ENCODE measurements around the gene ARMH1.

ARMH1 gene

GRCh38 chr1:44674113-44675000 lies at the start of gene ARMH1, which contains the start of gene TMEM53:
Gene ARMH1 (plus strand): TSS chr1:44674714. CDS start chr1:44689698, 14,984 bp downstream.
Gene TMEM53 (minus strand): TSS chr1:44674481. CDS start chr1:44674391, 90 bp downstream.
- no peaks in the 10 kb centered on the region for H3F3A ChIP-seq (ENCODE audit: low read depth)
- H3K9me2 ChIP-seq (replicated peaks; ENCODE audit: low read depth, low read length): no peaks in the 10 kb centered on the region
- no peaks in the 10 kb centered on the region for H3K79me2 ChIP-seq (ENCODE audit: insufficient read depth, low read length)
- H3K4me3 ChIP-seq (ENCODE audit: low read length, poor library complexity, severe bottlenecking): peak within 1 kb of the TSS; percentile 79
- H3K9me3 ChIP-seq (ENCODE audit: insufficient read depth, low read depth, low read length): no peaks in the 10 kb centered on the region
- peaks cover 38% of the 10 kb centered on the region for H3K4me1 ChIP-seq (ENCODE audit: insufficient read depth, low read length, poor library complexity, severe bottlenecking)
- H3K9ac ChIP-seq (ENCODE audit: low read depth, low read length, poor library complexity, severe bottlenecking): peak within 1 kb of the TSS; percentile 71
- H3K27me3 ChIP-seq (ENCODE audit: insufficient read depth, low read length, poor library complexity, severe bottlenecking): no peaks in the 10 kb centered on the region
- TF ChIP-seq CTCF (conservative IDR thresholded peaks at IDR 0.05; ENCODE audit: low read length): no peak
- TF ChIP-seq EZH2phosphoT487 (IDR thresholded peaks at IDR 0.05; ENCODE audit: borderline replicate concordance): no peak
- H2AFZ ChIP-seq (ENCODE audit: low read length): peak within 1 kb of the TSS; percentile 86
- no peaks in the 10 kb centered on the region for H3K36me3 ChIP-seq (ENCODE audit: insufficient read depth, low read length)
- no peaks in the 10 kb centered on the region for H4K20me1 ChIP-seq (ENCODE audit: insufficient read depth, low read length, poor library complexity, severe bottlenecking)
- peak within 1 kb of the TSS; percentile 88 for H3K4me2 ChIP-seq (ENCODE audit: low read depth, low read length, poor library complexity, severe bottlenecking)

- H3K4me1 ChIP-seq (ENCODE audit: insufficient read depth, low read length, poor library complexity, severe bottlenecking): no peaks in the 10 kb centered on the region
- H3K9me2 ChIP-seq (replicated peaks; ENCODE audit: low read depth, low read length): no peaks in the 10 kb centered on the region
- H3F3A ChIP-seq (ENCODE audit: low read depth): no peaks in the 10 kb centered on the region
- no peak overlapping the region for H3K4me2 ChIP-seq (ENCODE audit: low read depth, low read length, poor library complexity, severe bottlenecking)
- H3K9me3 ChIP-seq (ENCODE audit: insufficient read depth, low read depth, low read length): no peaks in the 10 kb centered on the region
- TF ChIP-seq CTCF (conservative IDR thresholded peaks at IDR 0.05; ENCODE audit: low read length) (no peak), EZH2phosphoT487 (IDR thresholded peaks at IDR 0.05; ENCODE audit: borderline replicate concordance) (no peak)
- no peaks in the 10 kb centered on the region for H3K79me2 ChIP-seq (ENCODE audit: insufficient read depth, low read length)
- H3K4me3 ChIP-seq (ENCODE audit: low read length, poor library complexity, severe bottlenecking): no peak overlapping the region
- no peaks in the 10 kb centered on the region for H4K20me1 ChIP-seq (ENCODE audit: insufficient read depth, low read length, poor library complexity, severe bottlenecking)
- H3K27me3 ChIP-seq (ENCODE audit: insufficient read depth, low read length, poor library complexity, severe bottlenecking): no peaks in the 10 kb centered on the region
- H2AFZ ChIP-seq (ENCODE audit: low read length): no peak overlapping the region
- peaks cover 43% of the 10 kb centered on the region; the same call in 1 of the 2 replicates for H3K36me3 ChIP-seq (ENCODE audit: insufficient read depth, low read length)
- H3K9ac ChIP-seq (ENCODE audit: low read depth, low read length, poor library complexity, severe bottlenecking): no peak overlapping the region
Measured at GRCh38 chr1:44625348-44625747, 49.2 kb upstream of the ARMH1 start.

- no peak overlapping the region for H3K4me2 ChIP-seq (ENCODE audit: low read depth, low read length, poor library complexity, severe bottlenecking)
- H2AFZ ChIP-seq (ENCODE audit: low read length): no peak overlapping the region
- H4K20me1 ChIP-seq (ENCODE audit: insufficient read depth, low read length, poor library complexity, severe bottlenecking): peaks cover 18% of the 10 kb centered on the region
- TF ChIP-seq CTCF (conservative IDR thresholded peaks at IDR 0.05; ENCODE audit: low read length) (no peak), EZH2phosphoT487 (IDR thresholded peaks at IDR 0.05; ENCODE audit: borderline replicate concordance) (no peak)
- H3K79me2 ChIP-seq (ENCODE audit: insufficient read depth, low read length): peaks cover 19% of the 10 kb centered on the region
- H3K4me3 ChIP-seq (ENCODE audit: low read length, poor library complexity, severe bottlenecking): no peak overlapping the region
- H3K9ac ChIP-seq (ENCODE audit: low read depth, low read length, poor library complexity, severe bottlenecking): no peak overlapping the region
- H3K9me2 ChIP-seq (replicated peaks; ENCODE audit: low read depth, low read length): no peaks in the 10 kb centered on the region
- no peaks in the 10 kb centered on the region for H3K9me3 ChIP-seq (ENCODE audit: insufficient read depth, low read depth, low read length)
- H3K36me3 ChIP-seq (ENCODE audit: insufficient read depth, low read length): peaks cover 27% of the 10 kb centered on the region; the same call in 1 of the 2 replicates
- peaks cover 28% of the 10 kb centered on the region for H3K4me1 ChIP-seq (ENCODE audit: insufficient read depth, low read length, poor library complexity, severe bottlenecking)
- peaks cover 3% of the 10 kb centered on the region for H3F3A ChIP-seq (ENCODE audit: low read depth)
- H3K27me3 ChIP-seq (ENCODE audit: insufficient read depth, low read length, poor library complexity, severe bottlenecking): peaks cover 3% of the 10 kb centered on the region
Measured at GRCh38 chr1:44628962-44629756, 45.4 kb upstream of the ARMH1 start.
